NCI-H748 (cell line): ENCODE data around the gene HCRT.
"Not testable (repeated sequence)": the region's sequence is repeated elsewhere in the genome, so short reads cannot be mapped to it uniquely, and the experiment has no call there.

Source experiments
- DNase-seq: peaks from one replicate; lab custom pipeline; 2025; ENCODE audit not compliant: unreplicated experiment; lab: John Stamatoyannopoulos, UW

Gene HCRT

GRCh38 chr17:42180411-42180921, 4.8 kb downstream of the HCRT start:
- peak; percentile 49 for DNase-seq

GRCh38 chr17:42179911-42180410, 5.3 kb downstream of the HCRT start:
- peak; percentile 89 for DNase-seq

GRCh38 chr17:42179335-42179734, 5.9 kb downstream of the HCRT start:
- no peak for DNase-seq

- DNase-seq, result no peak
Observed at GRCh38 chr17:42178817-42179216, 6.4 kb downstream of the HCRT start.

GRCh38 chr17:42177684-42178083, 7.6 kb downstream of the HCRT start:
- no peak for DNase-seq

GRCh38 chr17:42174126-42174783, 11.0 kb downstream of the HCRT start:
- no peak for DNase-seq

- DNase-seq, result no peak
Observed at GRCh38 chr17:42171831-42172230, 13.4 kb downstream of the HCRT start.

GRCh38 chr17:42169351-42169750, 15.9 kb downstream of the HCRT start:
- no peak for DNase-seq

GRCh38 chr17:42167807-42168206, 17.4 kb downstream of the HCRT start:
- no peak for DNase-seq

- DNase-seq, result no peak
Observed at GRCh38 chr17:42166196-42166763, 19.0 kb downstream of the HCRT start.

- DNase-seq, result no peak
Observed at GRCh38 chr17:42165751-42166150, 19.5 kb downstream of the HCRT start.

- DNase-seq, result no peak
Observed at GRCh38 chr17:42163696-42164407, 21.4 kb downstream of the HCRT start.

- DNase-seq, result peak; percentile 10
Observed at GRCh38 chr17:42163113-42163512, 22.1 kb downstream of the HCRT start.

- no peak for DNase-seq
Observed at GRCh38 chr17:42160531-42160910, 24.7 kb downstream of the HCRT start.

- no peak for DNase-seq
Observed at GRCh38 chr17:42159796-42160530, 25.3 kb downstream of the HCRT start.

- peak; percentile 11 for DNase-seq
Observed at GRCh38 chr17:42155614-42156045, 29.6 kb downstream of the HCRT start.

- no peak for DNase-seq
Observed at GRCh38 chr17:42153919-42154742, 31.1 kb downstream of the HCRT start.

- DNase-seq, result no peak
Observed at GRCh38 chr17:42146911-42147607, 38.2 kb downstream of the HCRT start.

- not testable (repeated sequence) for DNase-seq
Observed at GRCh38 chr17:42143138-42143537, 42.1 kb downstream of the HCRT start.
